GM12878 (cell line): ENCODE data around the gene MARCHF10.

Experiments used
- TCF3 ChIP-seq: IDR thresholded peaks from 2 replicates; pipeline ENCODE4 v1.6.1; 2012; ENCODE audit warnings: low read depth, mild to moderate bottlenecking, low read length, borderline replicate concordance; ENCODE audit not compliant: insufficient read depth
- TF ChIP-seq, protein P1 (sequence below), 3 experiments: IDR thresholded peaks in 2 of 3; conservative IDR thresholded peaks in 1 of 3; 2 replicates each; pipeline ENCODE4 v1.5.1; 2011; ENCODE audit warnings: low read depth in 3 of 3, low read length in 3 of 3, mild to moderate bottlenecking in 3 of 3, control low read depth in 2 of 3, moderate library complexity in 2 of 3, inconsistent platforms in 1 of 3, mixed read lengths in 1 of 3; ENCODE audit not compliant: control insufficient read depth in 2 of 3, insufficient read depth in 1 of 3; ENCODE audit errors: extremely low read depth in 1 of 3

DNA sequence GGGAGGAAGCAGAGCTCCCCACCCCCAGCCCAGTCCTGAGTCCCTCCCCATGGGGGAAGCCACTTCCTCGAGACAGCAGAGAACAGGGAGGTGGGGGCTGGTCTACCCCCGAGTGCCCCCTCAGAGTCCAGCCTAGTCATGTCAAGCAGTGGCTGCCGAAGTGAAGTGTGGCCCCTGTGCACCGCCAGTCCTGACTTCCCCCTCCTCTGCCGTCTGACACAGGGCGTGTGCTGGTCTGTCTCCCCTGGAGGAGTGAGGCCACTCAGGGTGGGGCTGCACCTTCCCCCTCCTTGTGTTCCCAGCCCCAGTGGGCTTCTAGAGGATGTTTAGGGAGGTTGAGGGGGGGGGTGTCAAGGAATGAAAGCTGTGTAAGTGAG is 133.8 kb downstream of the MARCHF10 start:
- no peak for TF ChIP-seq TCF3
- TF ChIP-seq, protein P1, sequence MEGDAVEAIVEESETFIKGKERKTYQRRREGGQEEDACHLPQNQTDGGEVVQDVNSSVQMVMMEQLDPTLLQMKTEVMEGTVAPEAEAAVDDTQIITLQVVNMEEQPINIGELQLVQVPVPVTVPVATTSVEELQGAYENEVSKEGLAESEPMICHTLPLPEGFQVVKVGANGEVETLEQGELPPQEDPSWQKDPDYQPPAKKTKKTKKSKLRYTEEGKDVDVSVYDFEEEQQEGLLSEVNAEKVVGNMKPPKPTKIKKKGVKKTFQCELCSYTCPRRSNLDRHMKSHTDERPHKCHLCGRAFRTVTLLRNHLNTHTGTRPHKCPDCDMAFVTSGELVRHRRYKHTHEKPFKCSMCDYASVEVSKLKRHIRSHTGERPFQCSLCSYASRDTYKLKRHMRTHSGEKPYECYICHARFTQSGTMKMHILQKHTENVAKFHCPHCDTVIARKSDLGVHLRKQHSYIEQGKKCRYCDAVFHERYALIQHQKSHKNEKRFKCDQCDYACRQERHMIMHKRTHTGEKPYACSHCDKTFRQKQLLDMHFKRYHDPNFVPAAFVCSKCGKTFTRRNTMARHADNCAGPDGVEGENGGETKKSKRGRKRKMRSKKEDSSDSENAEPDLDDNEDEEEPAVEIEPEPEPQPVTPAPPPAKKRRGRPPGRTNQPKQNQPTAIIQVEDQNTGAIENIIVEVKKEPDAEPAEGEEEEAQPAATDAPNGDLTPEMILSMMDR (IDR thresholded peaks at IDR 0.05 in 2 of 3, conservative IDR thresholded peaks at IDR 0.05 in 1 of 3; ENCODE audit: control insufficient read depth in 2 of 3, extremely low read depth in 1 of 3, insufficient read depth in 1 of 3, low read depth in 3 of 3, low read length in 3 of 3) = no peak
